ELF-1 (cell line): Measurements from ENCODE around the gene CCNA1.

ENCODE experiments used
- DNase-seq: peaks from one replicate; pipeline ENCODE4 v3.0.0-alpha.2; 2016; ENCODE audit warnings: low read depth, low spot score

The CCNA1 gene

DNA sequence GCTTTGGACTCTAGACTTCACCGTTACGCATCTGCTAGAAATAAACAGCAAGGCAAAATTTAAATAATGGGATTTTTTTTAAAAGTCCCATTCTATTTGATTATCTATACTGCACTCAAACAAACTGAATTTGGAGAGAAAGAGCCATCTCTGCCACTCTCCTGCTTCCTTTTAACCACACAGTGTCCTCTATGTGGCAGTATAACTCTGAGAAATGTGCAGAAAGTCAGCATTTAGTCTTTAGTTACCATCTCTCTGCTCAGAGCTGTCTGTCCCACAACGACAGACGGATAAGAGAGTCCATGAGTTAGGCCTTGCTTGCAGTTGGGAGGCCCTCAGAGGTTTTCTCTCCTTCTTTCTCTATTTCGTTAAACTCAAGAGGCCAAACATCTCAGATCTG is 21.2 kb downstream of the CCNA1 start:
- no peak for DNase-seq

DNA sequence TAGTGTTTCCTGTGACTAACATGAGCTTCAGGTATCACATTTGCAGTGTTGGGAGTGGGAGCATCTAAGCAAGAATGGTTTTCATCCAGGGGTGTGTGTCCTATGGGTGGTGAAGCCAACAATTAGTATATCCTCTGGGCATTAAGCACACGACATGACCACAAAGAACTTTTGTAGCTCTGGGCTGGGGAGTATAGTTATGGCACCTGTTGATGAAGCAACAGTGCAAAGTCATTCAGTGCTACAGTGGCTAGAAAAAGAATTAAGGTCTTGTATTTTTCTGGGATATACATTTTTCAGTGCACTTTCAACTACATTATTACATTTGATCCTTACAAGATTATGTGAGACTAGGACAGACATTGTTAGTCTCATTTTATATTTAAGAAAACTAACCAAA is 21.8 kb downstream of the CCNA1 start:
- DNase-seq: no peak

DNA sequence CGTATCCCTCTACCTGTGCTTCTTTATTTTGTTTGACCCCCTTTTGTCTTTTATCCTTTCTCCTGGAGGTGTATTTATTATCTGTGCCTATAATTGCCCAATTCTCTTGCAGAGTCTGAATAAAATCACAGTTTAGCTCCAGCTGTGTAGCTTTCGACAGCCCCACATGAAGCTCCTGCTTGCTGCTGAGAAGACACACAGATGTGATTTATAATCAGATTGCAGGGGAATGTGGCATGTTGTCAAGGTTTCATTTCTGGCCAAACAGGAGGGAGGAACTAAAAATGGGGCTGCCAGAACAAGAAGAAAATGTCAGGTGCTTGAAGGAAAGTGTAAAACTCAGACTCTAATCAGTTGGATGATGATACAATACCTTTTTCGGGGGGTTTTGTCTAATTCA is 22.7 kb downstream of the CCNA1 start:
- DNase-seq: no peak

DNA sequence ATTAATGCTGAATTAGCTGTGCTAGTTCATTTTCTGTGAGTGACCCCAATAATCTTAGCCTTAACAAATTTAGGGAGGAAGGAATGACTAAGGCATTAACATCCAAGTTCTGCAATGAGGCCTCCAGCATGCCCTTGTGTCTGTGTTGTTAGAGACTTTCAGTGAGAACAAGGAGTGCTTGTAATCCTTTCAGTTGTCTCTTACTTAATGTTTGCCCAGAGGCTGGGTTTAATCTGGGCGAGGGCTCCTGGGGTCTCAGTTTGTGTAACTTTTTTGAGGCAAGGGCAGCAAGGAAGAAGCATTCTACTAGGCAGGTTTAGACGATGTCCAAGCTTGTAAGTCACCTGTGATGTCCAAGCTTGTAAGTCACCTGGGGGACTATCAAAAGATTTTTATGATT is 24.3 kb downstream of the CCNA1 start:
- DNase-seq: no peak

DNA sequence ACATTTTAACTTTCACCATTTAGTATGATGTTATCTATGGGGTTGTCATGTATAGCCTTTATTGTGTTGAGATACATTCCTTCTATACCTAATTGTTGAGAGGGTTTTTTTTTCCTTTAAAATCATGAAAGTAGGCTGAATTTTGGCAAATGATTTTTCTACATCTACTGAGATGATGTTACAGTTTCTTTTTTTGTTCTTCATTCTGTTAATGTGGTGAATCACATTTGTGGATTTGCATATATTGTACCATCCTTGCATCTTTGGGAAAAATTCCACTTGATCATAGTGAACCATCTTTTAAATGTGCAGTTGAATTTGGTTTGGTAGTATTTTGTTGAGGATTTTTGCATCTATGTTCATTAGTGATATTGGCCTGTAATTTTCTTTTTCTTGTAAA is 29.2 kb downstream of the CCNA1 start:
- DNase-seq: no peak

DNA sequence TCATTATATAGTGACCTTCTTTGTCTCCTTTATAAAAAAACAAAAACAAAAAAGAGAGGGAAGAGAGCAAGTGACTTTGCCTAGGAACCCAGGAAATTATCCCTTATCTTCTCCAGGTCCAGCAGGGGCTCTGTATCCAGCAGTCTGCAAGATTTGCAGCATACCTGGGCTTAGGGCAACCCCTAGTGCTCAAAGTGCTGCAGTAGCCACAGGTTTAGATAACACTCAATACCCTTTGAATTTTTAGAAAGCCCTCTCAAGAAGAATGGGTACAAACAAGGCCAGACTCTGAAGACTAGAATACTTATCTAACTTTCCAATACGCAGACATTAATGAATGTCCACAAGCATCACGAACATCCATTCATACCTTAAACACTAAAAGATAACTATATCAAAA is 43.2 kb downstream of the CCNA1 start:
- peak; percentile 48 for DNase-seq

DNA sequence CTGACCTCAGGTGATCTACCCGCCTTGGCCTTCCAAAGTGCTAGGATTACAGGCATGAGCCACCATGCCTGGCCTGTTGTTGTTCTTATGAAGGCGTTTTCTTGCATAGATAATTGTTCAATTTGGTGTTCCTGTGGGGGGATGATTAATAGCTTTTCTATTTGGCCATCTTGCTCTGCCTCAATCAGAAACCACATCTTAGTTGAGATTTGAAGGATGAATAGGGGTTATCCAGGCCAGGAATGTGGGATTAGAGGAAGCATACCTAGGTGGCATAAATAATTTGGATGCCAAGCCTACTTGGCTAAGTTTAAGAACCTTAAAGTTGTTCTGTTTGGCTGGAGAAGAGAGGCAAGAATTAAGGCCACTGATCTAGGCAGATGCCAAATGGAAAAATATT is 44.4 kb downstream of the CCNA1 start:
- DNase-seq: no peak

DNA sequence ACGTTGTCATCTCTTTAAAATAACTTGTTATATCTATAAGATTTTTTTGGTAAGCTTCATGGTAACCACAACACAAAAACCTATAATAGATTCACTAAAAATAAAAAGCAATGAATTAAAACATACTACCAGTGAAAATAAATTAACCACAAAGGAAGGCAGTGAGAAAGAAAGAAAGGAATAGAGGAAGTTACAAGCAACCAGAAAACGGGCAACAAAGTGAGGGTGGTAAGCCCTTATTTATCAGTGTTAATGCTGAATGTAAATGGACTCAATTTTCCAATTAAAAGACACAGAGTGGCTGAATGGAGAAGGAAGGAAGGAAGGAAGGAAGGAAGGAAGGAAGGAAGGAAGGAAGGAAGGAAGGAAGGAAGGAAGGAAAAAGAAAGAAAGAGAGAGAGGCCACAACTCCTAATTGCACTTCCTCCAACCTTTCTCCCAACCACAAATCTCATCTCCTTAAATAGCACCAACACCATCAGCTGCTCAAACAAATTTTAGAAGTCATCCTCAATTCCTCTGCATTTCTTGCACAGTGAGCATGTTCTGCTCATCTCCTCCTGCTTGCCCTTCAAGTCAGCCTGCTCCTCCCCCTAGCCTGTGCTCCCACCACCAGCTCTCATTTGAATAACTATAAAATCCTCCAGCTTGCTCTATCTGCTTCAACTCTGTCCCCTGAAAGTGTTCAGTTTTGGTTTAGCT is 48.6 kb downstream of the CCNA1 start:
- no peak for DNase-seq

DNA sequence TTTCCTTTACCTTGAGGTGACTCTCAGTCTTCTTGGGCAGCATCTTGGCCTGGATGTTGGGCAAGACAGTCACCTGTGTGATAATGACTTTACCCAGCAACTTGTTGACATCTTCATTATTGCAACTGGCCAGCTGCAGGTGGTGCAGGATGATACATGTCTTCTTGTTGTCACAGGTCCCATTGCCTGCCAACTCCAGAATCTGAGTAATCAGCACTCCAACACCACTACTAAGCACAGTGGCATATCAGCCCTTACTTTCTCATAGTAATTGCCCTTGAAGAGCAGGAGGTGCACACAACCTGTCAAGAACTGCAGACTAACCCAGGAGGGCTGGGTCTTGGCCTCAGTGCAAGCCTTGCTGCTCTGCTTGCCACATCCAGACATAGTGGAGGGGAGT is 57.8 kb downstream of the CCNA1 start:
- no peak for DNase-seq
